Epithelial cell of prostate (primary cell): ENCODE measurements around the gene CACNA2D2.

Source experiments
- DNase-seq: peaks from one replicate; pipeline ENCODE4 v3.0.0-alpha.2; 2011; ENCODE audit warnings: low read depth, low spot score
- H3K27ac ChIP-seq: fragments of 450-650 bp; 2 replicates; pipeline ENCODE4 v1.5.1; 2017; ENCODE audit warnings: mild to moderate bottlenecking

Gene CACNA2D2

DNA sequence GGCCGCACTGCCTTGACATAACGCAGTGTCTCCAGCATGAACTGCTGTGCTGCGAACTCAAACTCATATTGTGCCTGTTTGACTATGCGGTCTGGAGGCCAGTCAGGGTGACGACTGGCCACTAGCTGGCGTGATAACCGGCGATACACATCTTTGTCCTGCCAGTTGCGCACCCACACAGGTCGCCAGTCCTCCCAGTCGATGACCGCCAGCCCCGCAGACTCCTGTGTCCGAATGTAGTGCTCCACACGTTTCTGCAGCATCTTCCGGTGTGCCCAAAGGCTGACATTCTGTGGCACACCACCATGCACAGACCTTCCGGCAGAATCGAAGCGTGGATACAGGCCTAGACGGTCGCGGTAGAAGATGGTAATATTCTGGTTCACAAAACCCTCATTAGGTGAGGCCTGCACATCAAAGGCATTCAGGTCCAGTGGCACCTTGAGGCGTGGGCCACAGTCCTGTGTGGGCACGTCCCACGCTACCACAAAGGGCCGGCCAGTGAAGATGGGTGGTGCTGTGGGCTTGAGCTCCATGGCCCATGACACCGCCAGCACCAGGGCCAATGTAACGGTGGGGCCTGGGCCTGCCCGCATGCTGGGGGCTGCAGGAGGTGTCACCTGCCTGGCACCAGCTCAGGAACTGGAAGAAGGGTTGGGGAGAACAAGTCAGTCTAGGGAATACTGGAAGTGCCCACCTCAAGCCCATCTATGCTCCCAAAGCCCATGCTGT is 183.4 kb downstream of the CACNA2D2 start:
- DNase-seq = no peak
- peak overlapping the region; percentile 76 for H3K27ac ChIP-seq

DNA sequence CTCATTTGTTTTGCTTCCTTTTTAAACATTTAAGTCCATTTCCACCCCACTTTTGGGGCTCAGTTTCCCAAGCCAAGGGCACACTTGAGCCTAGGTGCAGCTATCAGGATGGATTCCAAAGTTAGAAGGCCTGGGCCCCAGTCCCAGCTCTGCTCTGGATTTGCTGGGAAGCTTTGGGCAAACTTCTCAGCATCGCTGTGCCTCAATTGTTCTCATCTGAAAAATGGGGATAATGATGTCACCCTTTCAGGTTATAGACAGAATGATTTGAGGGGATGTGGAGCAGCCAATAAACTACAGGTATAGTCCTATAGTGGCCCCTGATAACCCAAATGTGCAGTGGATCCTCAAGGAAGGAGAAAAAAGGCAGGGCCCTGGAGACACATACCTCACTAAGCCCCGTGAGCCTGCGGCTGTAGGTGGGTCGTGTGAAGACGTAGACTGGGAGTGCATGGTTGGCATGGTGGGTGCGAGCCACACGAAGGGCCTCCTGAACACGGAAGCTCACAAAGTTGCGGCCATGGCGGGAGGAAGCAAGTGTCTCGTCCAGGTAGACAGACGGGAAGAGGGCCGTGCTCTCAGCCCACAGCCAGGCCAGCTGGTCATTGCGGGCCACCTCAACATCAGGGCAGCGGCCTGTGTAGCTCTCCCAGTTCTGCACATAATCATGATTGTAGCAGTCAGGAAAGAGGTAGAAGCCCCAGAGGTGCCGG is 184.1 kb downstream of the CACNA2D2 start:
- no peak for DNase-seq
- H3K27ac ChIP-seq = no peak overlapping the region

GRCh38 chr3:50318615-50319014 is 184.8 kb downstream of the CACNA2D2 start:
- no peak for DNase-seq
- H3K27ac ChIP-seq = peak overlapping the region; percentile 97

DNA sequence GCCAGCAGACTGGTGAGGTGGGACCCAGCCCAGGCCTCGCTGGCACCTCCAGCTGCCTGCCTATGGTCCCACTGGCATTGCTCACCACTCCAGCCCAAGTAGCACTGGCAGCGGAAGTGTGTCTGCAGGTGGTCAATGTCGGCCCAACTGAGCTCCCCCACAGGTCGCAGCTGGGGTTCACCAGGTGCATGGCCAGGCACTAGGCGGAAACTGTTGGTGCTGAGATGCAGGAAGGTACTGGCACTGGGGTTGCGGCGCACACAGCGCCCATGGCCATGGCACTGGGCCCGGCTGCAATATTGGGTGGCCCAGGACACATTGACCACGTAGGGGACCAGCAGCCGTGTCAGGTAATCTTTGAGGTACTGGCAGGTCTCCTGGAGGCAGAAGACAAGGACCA is 185.3 kb downstream of the CACNA2D2 start:
- DNase-seq = no peak
- H3K27ac ChIP-seq = peak overlapping the region; percentile 97

- peak overlapping the region; percentile 97 for H3K27ac ChIP-seq
- DNase-seq = no peak
Observed at GRCh38 chr3:50317300-50317699, 186.1 kb downstream of the CACNA2D2 start.

DNA sequence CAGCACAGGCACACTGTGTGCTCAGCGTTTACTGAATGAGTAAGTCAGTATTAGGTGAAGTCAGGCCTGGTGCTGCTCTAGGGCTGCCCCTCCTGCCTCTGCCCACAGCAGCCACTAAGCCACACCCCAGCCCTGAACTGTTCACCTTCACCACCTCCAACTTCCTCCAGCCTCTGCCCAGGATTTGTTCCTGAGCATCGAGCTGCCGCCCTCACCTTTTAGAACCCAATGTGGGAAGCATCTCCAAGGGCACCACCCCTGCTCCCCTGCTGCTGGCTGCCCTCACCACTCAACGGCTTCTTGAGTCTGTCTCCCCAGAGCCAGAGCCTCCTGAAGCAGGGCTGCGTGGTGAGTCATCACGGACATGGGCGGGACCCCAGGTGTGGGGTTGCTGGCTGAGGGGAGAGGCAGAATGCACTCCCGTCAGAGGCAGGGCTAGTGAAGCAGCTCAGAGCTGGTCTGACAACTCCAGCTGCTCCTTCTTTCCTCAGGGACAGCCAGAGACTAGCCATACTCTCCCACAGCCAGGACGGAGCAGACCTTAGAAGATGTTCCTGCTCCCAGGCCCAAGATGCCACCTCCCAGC is 186.7 kb downstream of the CACNA2D2 start:
- peak; percentile 92 for DNase-seq
- peak overlapping the region; percentile 97 for H3K27ac ChIP-seq

DNA sequence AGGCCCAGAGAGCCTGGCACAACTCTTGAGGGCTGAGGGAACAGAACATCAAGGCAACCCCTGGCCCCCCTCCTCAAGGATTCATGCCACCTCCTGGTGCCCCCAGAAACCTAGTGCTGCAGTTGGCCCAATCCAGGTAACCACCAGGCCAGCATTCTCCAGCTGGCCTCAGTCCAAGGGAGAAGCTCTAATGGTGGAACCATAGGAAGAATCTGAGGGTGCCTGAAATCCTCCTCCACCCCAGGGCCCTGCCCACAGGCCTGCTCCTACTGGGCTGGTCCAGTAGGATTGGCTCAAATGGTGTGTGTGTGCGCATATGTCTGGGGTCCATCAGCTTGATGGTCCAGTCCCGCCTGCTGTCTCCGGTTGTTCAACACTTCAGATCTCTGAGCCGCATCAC is 188.6 kb downstream of the CACNA2D2 start:
- DNase-seq = no peak
- no peak overlapping the region for H3K27ac ChIP-seq

- no peak overlapping the region for H3K27ac ChIP-seq
- no peak for DNase-seq
Observed at GRCh38 chr3:50314342-50314741, 189.1 kb downstream of the CACNA2D2 start.
